ENCODE data around the gene FBXL16. TPM values are rescaled to one million over a fixed set of nuclear protein-coding genes. Genes with fewer than 3 reads are reported as not detected.

Gene FBXL16
- total RNA-seq, 1 experiment from 2014 or later, result 40.5 TPM

- no TSS peak for BruUV-seq (replicated peaks)
- POLR2A ChIA-PET, result interaction anchor here (0.7 to 2.9 kb wide), 11 partner anchors 8 to 114 kb away, joined by 3 to 25 read pairs (median 6); partner anchors contain the start of genes ANTKMT, CCDC78, CIAO3 and HAGHL
- TF ChIP-seq, protein P1, sequence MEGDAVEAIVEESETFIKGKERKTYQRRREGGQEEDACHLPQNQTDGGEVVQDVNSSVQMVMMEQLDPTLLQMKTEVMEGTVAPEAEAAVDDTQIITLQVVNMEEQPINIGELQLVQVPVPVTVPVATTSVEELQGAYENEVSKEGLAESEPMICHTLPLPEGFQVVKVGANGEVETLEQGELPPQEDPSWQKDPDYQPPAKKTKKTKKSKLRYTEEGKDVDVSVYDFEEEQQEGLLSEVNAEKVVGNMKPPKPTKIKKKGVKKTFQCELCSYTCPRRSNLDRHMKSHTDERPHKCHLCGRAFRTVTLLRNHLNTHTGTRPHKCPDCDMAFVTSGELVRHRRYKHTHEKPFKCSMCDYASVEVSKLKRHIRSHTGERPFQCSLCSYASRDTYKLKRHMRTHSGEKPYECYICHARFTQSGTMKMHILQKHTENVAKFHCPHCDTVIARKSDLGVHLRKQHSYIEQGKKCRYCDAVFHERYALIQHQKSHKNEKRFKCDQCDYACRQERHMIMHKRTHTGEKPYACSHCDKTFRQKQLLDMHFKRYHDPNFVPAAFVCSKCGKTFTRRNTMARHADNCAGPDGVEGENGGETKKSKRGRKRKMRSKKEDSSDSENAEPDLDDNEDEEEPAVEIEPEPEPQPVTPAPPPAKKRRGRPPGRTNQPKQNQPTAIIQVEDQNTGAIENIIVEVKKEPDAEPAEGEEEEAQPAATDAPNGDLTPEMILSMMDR (IDR thresholded peaks at IDR 0.05; ENCODE audit: unreplicated experiment), result no peak
- peaks cover 24% of the 10 kb centered on the region for H3K4me1 Mint-ChIP-seq (ENCODE audit: insufficient read depth, unreplicated experiment)
- no peak for DNase-seq (ENCODE audit: unreplicated experiment)
- H3K9me3 Mint-ChIP-seq (ENCODE audit: unreplicated experiment), result no peaks in the 10 kb centered on the region
- H3K27ac Mint-ChIP-seq (ENCODE audit: low read depth, unreplicated experiment), result peak overlapping the region; percentile 67
- H3K4me3 Mint-ChIP-seq (ENCODE audit: unreplicated experiment), result peak overlapping the region; percentile 59
- H3K27me3 Mint-ChIP-seq (ENCODE audit: insufficient read depth, unreplicated experiment), result no peaks in the 10 kb centered on the region
- CTCF ChIA-PET, result interaction anchor here (0.7 to 2.9 kb wide), 11 partner anchors 8 to 351 kb away, joined by 3 to 15 read pairs (median 4); partner anchors contain the start of genes ANTKMT, CCDC78 and METRN
- H3K36me3 Mint-ChIP-seq (ENCODE audit: insufficient read depth, unreplicated experiment), result peaks cover 8% of the 10 kb centered on the region
- intact Hi-C loops (cut with micrococcal nuclease), result no loop called here
Observed at GRCh38 chr16:708019-708418, 2.4 kb upstream of the FBXL16 start.

GRCh38 chr16:707062-707538 lies 1.5 kb upstream of the FBXL16 start:
- Mint-ChIP-seq H3K36me3 (ENCODE audit: insufficient read depth, unreplicated experiment) (peaks cover 17% of the 10 kb centered on the region), H3K9me3 (ENCODE audit: unreplicated experiment) (no peaks in the 10 kb centered on the region), H3K4me3 (ENCODE audit: unreplicated experiment) (peak overlapping the region; percentile 83), H3K27me3 (ENCODE audit: insufficient read depth, unreplicated experiment) (no peaks in the 10 kb centered on the region), H3K27ac (ENCODE audit: low read depth, unreplicated experiment) (peak overlapping the region; percentile 67), H3K4me1 (ENCODE audit: insufficient read depth, unreplicated experiment) (peaks cover 17% of the 10 kb centered on the region)
- intact Hi-C loops (cut with micrococcal nuclease), result no loop called here
- no TSS peak for BruUV-seq (replicated peaks)
- CTCF ChIA-PET, result interaction anchor here (0.5 to 2.9 kb wide), 12 partner anchors 9 to 1305 kb away, joined by 3 to 15 read pairs (median 4); partner anchors contain the start of genes ANTKMT, CCDC78 and METRN
- TF ChIP-seq, protein P1 (IDR thresholded peaks at IDR 0.05; ENCODE audit: unreplicated experiment), result no peak
- POLR2A ChIA-PET, result interaction anchor here (0.6 to 2.9 kb wide), 27 partner anchors 9 to 1448 kb away, joined by 3 to 25 read pairs (median 4); partner anchors contain the start of genes ANTKMT, CAPN15, CCDC78 and CHTF18
- DNase-seq (ENCODE audit: unreplicated experiment), result peak; percentile 71

GRCh38 chr16:706189-707061 lies 824 bp upstream of the FBXL16 start:
- intact Hi-C loops (cut with micrococcal nuclease), result no loop called here
- CTCF ChIA-PET, result interaction anchor here (0.5 to 2.9 kb wide), 6 partner anchors 9 to 1305 kb away, joined by 3 to 15 read pairs (median 4); partner anchors contain the start of genes CCDC78 and METRN
- POLR2A ChIA-PET, result interaction anchor here (0.6 to 3.2 kb wide), 25 partner anchors 8 to 1449 kb away, joined by 3 to 25 read pairs (median 5); partner anchors contain the start of genes ANTKMT, CAPN15, CCDC78 and CHTF18
- Mint-ChIP-seq H3K9me3 (ENCODE audit: unreplicated experiment) (no peaks in the 10 kb centered on the region), H3K4me3 (ENCODE audit: unreplicated experiment) (peak overlapping the region; percentile 83), H3K4me1 (ENCODE audit: insufficient read depth, unreplicated experiment) (peaks cover 17% of the 10 kb centered on the region), H3K27me3 (ENCODE audit: insufficient read depth, unreplicated experiment) (no peaks in the 10 kb centered on the region), H3K27ac (ENCODE audit: low read depth, unreplicated experiment) (peak overlapping the region; percentile 67), H3K36me3 (ENCODE audit: insufficient read depth, unreplicated experiment) (peaks cover 20% of the 10 kb centered on the region)
- TF ChIP-seq, protein P1 (IDR thresholded peaks at IDR 0.05; ENCODE audit: unreplicated experiment), result no peak
- no TSS peak for BruUV-seq (replicated peaks)
- DNase-seq (ENCODE audit: unreplicated experiment), result no peak
